Measurements from ENCODE around the gene ZDHHC11B. TPM values are rescaled to one million over a fixed set of nuclear protein-coding genes. Genes with fewer than 3 reads are reported as not detected.
"Not testable (repeated sequence)": the region's sequence is repeated elsewhere in the genome, so short reads cannot be mapped to it uniquely, and the experiment has no call there.

Gene ZDHHC11B
- polyA plus RNA-seq, 3 donors: 4.3 to 5.4 (median 4.4) TPM

DNA sequence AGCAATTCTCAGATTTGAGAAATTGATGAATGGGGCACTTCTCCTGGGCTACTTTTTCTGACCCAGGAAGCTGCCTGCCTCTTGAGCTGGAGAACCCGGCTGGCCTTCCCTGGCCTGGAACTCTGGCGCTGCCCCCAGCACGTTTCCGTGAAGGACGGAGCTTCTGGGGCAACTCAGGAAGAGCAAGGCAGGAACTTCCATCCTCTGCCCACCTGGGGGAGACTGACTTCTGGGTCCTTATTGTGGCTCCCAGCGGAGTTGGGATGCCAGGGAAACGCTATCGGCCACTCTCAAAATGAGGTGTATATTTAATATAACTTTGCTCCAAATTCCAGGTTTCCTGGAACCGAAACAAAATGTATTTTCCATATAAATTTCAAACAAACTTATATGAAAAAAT, 57.4 kb downstream of the ZDHHC11B start:
- DNase-seq (ENCODE audit: low read depth in 3 of 3, low spot score in 2 of 3): not testable (repeated sequence)

DNA sequence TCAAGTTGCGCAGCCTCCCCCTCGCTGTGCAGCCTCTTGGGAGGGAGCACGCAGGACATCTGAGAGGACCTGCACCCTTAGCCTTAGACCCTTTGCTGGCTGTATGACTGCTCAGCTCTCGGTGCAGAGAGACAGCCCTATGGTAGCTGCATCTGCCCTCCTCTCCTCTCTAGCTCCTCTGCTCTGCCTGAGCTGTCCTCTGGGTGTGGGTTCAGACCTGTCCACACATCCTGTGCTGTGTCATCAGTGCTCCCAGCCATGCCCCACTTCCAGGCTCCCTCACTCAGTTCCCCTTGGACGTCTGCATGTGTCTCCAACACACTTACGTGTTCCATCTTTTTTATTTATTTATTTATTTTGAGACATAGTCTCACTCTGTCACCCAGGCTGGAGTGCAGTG, 60.7 kb downstream of the ZDHHC11B start:
- DNase-seq (ENCODE audit: low read depth in 3 of 3, low spot score in 2 of 3): not testable (repeated sequence)

DNA sequence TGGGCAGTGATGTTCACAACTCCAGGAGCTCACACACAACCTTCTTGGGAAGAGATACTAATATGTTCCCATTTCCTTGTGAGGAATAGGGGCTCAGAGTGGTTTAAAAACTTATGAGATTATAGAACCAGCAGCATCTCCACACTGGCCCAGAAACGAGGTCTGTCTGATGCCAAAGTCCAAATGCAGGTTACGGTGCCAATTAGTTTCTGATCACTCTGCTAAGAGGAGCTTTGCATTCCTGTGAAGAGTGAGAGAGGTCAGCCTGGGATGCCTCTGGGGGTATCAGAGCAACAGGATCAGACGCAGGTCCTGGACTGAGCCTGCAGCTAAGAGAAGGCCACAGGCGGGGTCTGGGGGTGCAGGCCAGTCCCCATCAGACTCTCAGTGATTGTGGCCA, 61.2 kb downstream of the ZDHHC11B start:
- DNase-seq (ENCODE audit: low read depth in 3 of 3, low spot score in 2 of 3): not testable (repeated sequence)

DNA sequence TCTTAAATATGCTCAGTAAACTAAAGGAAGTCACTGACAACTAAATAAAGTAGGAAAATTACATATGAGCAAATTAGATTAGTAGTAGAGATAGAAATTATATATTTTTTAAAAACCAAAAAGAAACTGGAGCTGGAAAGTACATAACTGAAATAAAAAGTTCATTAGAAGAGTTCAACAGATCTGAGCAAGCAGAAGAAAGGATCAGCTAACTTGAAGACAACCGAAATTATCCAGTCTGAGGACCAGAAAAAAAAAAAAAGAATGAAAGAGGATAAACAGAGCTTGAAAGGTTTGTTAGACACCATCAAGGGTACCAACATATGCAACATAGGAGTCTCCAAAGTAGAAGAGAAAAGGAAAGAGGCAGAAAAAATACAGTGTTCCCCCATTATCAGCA, 65.2 kb downstream of the ZDHHC11B start:
- not testable (repeated sequence) for DNase-seq (ENCODE audit: low read depth in 3 of 3, low spot score in 2 of 3)

DNA sequence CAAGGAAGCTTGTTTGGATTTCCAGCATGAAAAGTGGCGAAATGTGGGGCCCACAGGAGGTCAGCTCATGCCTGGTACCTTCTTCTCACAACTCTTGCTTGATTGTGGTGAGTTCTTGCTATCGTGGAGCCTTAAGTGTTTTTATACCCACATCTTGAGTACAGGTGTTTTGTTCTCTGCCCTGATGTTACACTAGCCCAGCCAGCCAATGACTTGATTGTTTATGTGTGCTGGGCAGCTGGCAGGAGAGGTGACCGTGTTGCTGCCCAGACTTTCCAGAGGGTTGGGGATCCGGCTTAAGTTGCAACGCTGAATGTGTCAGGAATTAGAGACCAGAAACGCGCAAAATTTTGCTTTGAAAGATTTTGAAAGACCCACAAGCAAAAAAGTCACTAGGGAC, 67.4 kb downstream of the ZDHHC11B start:
- DNase-seq (ENCODE audit: low read depth in 3 of 3, low spot score in 2 of 3): no peak

DNA sequence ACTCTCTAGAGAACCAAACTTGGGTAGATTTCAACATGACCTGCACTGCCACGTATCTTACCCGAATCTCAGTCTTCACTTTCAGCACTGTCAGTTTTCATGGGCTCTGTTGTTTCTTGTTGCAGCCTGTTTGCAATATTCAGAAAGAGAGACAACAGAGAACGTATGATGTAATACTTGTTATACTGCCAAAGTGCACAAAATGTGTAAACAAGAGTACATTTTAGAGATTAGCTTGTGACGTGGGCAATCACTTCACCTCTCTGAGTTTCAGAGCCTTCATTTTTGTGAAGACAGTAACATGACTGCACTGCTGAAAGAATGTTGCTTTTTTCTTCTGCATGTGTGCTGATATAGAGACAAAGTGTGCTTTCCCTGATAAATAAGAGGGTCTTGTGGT, 67.8 kb downstream of the ZDHHC11B start:
- DNase-seq (ENCODE audit: low read depth in 3 of 3, low spot score in 2 of 3): not testable (repeated sequence)

DNA sequence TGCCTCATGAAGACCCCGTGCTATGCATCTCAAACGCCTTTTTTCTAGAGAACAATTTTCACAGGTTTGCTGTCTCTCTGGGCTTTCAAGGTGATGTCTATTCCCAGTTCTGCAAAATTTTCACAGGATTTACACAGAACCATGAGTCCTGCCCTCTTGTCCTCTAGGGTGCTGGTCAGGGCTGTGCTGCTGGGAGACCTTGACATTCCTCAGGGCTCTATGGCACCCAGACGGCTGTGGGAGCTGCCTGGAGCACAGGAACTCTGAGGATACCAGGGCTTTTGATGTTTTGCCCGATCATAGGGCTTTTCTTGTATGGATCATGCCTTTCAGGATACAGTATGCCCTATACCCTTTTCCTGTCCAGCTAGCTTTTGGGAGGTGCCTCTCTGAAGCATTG, 68.9 kb downstream of the ZDHHC11B start:
- DNase-seq (ENCODE audit: low read depth in 3 of 3, low spot score in 2 of 3): not testable (repeated sequence)

DNA sequence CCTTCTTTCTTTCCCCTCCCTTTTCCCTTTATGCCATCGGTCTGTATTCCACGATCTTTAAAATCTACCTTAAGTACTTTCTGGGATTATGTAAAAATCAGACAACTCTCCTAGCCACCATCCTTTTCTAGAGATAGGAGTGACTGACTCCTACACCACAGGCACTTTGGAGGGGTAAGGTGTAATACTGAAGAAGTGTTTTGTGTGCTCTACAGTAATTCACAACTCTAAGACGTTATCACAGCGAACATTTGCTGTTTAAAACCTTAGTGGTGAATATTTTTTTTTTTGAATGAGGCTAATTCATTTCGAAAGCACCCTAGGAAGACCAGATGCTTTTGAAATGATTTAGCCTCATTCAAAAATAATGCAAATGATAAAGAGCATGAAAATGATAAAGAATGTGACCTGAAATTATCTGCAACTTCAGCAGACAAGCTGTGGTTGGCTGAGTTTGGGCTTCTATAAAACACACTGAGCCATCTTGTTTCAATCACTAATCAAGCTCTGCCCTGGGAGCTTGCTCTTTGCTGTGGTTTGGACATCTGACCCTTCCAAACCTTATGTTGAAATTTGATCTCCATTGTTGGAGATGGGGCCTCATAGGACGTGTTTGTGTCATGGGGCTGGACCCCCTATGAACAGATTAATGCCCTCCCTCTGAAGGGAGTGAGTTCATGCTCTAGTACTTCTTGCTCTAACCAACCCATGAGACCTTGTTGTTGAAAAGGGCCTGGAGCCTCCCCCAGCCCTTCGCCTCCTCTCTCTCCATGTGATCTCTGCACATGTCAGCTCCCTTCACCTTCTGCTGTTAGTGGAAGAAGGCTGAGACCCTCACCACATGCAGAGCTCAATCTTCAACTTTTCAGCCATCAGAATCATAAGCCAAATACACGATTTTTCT, 70.1 kb downstream of the ZDHHC11B start:
- DNase-seq (ENCODE audit: low read depth in 3 of 3, low spot score in 2 of 3): not testable (repeated sequence)

DNA sequence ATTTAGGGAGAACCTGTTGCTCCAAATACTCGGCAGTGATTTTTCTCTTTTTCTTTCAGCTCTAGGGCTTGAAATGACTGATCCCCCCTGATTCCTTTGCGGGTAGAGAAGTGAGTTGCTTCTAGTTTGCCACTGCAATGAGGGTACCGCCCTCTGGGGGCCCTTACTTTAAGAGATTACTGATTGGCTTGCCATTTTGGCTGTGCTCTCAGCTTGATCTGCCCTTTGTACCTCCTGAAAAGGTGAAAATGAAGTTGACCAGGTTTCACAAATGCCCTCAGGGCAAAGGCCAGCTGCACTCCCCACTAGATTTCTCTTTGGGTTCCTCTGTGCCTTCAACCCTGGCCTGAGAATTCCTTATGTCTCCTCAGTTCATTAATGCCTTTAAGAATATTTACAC, 70.8 kb downstream of the ZDHHC11B start:
- not testable (repeated sequence) for DNase-seq (ENCODE audit: low read depth in 3 of 3, low spot score in 2 of 3)

DNA sequence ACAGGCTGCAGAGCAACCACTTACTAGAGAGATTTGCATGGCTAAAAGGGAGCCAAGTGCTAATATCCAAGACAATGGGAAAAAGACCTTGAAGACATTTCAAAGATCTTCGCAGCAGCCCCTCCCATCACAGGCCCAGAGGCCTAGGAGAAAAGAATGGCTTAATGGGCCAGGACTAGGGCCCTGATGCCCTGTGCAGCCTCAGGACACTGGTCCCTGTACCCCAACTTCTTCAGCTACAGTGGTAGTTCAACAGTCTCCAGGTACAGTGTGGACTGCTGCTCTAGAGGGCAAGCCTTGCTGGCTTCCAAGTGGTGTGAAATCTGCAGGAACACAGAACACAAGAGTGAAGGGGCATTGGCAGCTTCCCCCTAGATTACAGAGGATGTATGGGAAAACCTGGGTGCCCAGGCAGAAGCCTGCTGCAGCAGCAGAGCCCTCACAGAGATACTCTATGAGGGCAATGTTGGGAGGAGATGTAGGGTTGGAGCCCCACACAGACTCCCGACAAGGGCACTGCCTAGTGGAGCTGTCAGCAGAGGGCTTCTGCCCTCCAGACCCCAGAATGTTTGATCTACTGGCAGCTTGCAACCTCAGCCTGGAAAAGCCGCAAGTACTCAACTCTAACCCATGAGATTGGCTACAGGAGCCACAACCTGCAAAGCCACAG, 75.5 kb downstream of the ZDHHC11B start:
- DNase-seq (ENCODE audit: low read depth in 3 of 3, low spot score in 2 of 3): not testable (repeated sequence)

DNA sequence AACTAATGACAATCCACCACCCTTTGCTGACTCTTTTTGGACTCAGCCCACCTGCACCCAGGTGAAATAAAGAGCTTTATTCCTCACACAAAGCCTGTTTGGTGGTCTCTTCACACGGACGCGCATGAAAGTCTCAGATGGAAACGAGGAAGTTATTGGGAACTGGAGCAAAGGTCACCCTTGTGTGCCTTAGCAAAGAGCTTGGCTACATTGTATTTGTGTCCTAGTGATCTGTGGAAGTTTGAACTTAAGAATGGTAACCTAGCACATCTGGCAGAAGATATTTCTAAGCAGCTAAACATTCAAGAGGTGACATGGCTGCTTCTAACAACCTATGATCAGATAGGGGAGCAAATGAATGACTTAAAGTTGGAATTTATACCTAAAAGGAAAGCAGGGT, 76.2 kb downstream of the ZDHHC11B start:
- not testable (repeated sequence) for DNase-seq (ENCODE audit: low read depth in 3 of 3, low spot score in 2 of 3)

DNA sequence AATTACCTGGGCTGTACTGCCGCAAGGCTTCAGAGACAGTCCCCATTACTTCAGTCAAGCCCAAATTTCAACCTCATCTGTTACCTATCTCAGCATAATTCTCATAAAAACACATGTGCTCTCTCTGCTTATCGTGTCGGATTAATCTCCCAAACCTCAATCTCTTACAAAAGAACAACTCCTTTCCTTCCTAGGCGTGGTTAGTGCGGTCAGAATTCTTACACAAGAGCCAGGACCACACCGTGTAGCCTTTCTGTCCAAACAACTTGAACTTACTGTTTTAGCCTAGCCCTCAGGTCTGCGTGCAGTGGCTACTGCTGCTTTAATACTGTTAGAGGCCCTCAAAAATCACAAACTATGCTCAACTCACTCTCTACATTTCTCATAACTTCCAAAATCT, 78.4 kb downstream of the ZDHHC11B start:
- DNase-seq (ENCODE audit: low read depth in 3 of 3, low spot score in 2 of 3): not testable (repeated sequence)

DNA sequence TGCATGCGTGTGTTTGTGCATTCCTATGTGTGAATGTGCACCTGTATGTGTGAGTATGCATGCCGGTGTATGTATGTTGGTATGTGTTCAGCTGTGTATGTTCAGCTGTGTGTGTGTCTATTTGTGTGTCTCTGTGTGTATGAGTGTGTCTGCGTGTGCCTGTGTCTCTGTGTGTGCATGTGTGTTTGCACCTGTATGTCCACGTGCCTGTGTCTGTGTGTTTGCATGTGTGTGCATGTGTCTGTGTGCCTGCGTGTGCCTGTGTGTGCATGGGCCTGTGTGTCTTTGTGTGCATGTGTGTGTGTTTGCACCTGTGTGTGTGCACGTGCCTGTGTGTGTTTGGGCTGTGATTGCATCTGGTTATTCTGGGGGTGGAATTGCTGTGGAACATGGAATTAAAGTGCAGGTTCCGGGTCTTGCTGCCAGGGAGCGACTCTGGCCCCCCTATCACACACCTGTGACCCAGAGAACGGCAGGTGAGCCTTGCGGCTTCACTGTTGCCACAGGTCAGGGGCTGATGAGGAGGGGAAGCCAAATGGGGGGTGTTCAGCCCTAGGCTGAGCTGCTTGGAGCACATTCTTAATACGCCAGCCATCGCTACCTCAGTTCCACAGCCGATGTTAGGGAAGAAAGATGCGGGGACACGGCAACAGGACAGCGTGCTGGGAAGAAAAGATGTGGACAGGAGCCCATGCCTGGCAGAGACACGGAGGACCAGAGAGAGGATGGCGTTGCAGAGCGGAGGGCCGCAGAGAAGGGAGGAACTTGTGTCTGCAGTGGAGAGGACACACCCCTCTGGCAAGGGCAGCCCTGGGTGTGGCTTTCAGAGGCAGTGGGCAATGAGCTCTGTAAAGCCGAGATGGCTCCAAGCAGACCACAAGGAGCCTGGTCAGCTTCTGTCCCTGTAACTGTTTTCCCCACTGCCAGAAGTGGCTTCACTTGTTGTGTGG, 87.5 kb downstream of the ZDHHC11B start:
- DNase-seq (ENCODE audit: low read depth in 3 of 3, low spot score in 2 of 3): not testable (repeated sequence)

DNA sequence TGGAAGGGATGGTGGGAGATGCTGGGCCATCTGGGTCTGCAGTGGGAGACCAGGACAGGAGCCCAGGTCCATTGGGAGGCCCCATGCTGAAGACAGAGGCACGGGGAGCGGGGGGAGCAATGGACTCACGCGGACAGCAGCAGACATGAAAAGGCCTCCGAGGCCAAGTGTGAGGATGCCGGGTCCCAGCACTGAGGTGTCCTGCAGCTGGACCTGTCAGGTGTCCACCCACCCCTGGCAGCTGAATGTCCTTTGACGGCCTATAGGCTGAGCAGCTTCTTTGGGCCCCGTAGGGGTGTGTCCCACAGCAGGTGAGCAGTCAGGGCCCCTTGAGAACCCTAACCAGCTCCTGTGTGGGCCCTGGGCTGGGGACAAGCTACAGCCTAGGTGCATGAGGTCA, 88.3 kb downstream of the ZDHHC11B start:
- not testable (repeated sequence) for DNase-seq (ENCODE audit: low read depth in 3 of 3, low spot score in 2 of 3)

DNA sequence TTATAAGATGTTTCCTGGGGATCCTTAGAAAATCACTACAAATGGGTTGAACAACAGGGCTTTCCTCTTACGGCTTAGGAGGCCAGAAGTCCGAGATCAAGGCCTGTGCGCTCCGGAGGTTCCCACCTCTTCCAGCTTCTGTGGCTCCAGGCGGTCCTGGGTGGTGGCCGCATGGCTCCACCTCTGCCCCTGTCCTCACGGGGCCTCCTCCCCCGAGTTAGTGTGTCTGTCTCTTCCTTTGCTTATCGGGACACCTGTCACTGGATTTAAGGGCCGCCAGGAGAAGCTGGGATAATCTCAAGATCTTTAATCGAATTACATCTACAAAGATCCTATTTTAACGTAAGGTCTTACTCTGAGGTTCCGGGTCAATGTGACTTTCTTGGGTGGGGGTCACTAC, 89.1 kb downstream of the ZDHHC11B start:
- DNase-seq (ENCODE audit: low read depth in 3 of 3, low spot score in 2 of 3): not testable (repeated sequence)

DNA sequence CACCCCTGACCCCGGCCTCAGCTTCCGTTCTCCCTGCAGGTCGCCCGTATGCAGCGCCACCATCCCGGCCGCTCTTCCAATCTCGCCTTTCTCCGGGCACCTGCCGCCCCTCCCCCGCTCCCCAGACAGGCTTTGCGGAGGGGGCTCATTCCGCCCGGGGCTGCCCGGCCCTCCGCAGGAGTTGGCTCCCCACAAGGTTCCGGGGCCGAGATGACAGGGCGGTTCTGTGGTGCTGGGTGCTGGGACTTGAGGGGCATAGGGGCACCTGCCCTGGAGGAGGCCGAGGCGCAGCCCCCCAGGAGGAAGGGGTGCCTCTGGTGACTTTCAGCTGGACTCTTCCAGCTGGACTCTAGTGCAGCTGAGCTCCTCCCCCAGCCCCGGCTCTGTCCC, 90.5 kb downstream of the ZDHHC11B start:
- DNase-seq (ENCODE audit: low read depth in 3 of 3, low spot score in 2 of 3): not testable (repeated sequence)

DNA sequence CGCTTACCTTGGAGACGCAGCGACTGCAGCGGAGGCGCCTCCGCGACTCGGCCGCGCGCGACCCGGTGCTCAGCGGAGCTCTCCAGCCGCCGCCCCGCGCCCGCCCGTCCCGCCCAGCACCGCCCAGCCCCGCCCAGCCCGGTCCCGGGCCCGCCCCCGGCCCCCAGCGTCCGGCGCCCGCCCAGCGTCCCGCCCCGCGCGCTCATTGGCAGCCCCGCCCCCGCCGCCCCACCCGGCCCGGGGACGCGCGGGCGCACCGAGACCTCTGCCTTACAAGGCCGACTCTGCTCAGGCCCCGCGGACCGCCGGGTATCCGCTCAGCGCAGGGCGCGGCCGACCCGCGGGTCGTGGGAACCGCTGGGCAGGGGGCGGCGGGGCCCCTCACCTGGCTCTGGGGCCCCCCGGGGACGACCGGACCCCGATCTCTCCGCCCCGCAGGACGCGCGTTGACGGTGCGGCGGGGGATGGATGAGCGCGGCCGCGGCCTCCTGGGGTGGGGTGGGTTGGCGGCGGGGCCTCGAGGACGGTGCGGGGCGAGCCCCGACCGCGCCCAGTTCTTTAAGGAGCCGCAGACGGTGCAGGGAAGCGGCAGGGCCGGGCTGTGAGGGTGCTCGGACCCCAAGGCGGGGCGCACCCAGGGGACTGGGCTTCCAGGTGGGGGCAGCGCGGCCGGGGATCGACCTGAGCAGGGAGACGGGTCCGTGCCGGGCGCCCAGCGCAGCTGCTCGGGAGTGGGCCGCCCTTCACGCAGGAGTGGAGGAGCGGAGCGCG, 91.1 kb downstream of the ZDHHC11B start, which contains the start of gene TPPP:
TPPP (minus strand) TSS at position 82 of the 771 bp plus-strand sequence. CDS start 15,292 bp downstream, outside the sequence.
- peak in 1 of 3 donors; percentile 49 for DNase-seq (ENCODE audit: low read depth in 3 of 3, low spot score in 2 of 3)

DNA sequence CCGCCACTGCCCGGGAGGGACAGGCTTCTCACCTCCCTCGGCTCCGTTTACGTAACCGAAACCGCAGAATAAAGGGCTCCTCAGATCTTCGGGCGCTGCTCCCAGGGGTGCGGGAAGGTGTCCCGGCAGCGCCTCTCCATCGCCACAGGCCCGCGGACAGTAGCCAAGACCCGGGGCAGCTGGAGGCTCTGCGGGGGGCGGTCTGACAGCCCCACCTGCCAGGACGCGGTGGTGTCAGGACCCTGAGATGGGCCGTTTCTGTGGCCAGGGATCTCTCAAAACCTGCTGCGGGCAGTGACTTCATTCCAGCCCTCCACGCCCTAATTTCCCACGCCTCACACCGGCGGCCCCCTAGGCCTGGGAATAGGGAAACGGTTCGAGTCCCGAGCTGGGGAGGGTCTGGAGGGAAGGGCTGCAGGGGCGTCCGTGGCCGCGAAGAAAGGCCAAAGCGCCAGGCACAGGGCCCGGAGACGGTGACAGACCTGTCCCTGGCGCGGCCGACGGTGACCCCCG, 91.9 kb downstream of the ZDHHC11B start:
- DNase-seq (ENCODE audit: low read depth in 3 of 3, low spot score in 2 of 3): not testable (repeated sequence)

DNA sequence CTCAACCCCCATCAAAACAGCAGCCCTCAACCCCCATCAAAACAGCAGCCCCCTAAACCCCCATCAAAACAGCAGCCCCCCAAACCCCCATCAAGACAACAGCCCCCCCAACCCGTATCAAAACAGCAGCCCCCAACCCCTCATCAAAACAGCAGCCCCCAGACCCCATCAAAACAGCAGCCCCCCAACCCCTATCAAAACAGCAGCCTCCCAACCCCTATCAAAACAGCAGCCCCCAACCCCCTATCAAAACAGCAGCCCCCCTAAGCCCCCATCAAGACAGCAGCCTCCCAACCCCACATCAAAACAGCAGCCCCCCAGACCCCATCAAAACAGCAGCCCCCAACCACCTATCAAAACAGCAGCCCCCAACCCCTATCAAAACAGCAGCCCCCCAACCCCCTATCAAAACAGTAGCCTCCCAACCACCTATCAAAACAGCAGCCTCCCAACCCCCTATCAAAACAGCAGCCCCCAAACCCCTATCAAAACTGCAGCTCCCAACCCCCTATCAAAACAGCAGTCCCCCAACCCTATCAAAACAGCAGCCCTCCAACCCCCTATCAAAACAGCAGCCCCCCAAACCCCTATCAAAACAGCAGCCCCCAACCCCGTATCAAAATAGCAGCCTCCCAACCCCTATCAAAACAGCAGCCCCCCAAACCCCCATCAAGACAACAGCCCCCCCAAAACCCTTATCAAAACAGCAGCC, 92.6 kb downstream of the ZDHHC11B start:
- no peak for DNase-seq (ENCODE audit: low read depth in 3 of 3, low spot score in 2 of 3)
